Left lung (tissue), 10 donors: Measurements from ENCODE around the gene EXOC4. TPM values are rescaled to one million over a fixed set of nuclear protein-coding genes. Genes with fewer than 3 reads are reported as not detected.

Experiments
- ATAC-seq: fragments of 200-7000 bp; cut with Tn5 transposase; one replicate; pipeline ENCODE4 v1.9.1; 2020; ENCODE audit warnings: moderate library complexity
- DNase-seq, 4 donors: peaks; one replicate each; pipeline ENCODE4 v3.0.0-alpha.2; 2013 to 2020
- H3K27ac ChIP-seq, 2 donors: fragments of 200-600 bp; sonication (generic) in 1 of 2; one replicate each; pipeline versions ENCODE4 v1.5.0 to v1.8.0; 2020 to 2021
- H3K27me3 ChIP-seq, 2 donors: fragments of 200-600 bp; sonication (generic) in 1 of 2; one replicate each; pipeline versions ENCODE4 v1.5.0 to v1.8.0; 2020 to 2021
- H3K36me3 ChIP-seq, 2 donors: fragments of 200-600 bp; sonication (generic) in 1 of 2; one replicate each; pipeline versions ENCODE4 v1.5.0 to v1.8.0; 2020 to 2021
- H3K4me1 ChIP-seq, 2 donors: fragments of 200-600 bp; one replicate each; pipeline ENCODE4 v1.8.0; 2021
- H3K4me3 ChIP-seq, 2 donors: fragments of 200-600 bp; sonication (generic) in 1 of 2; one replicate each; pipeline versions ENCODE4 v1.5.0 to v1.8.0; 2020 to 2021; ENCODE audit warnings: mild to moderate bottlenecking in 1 of 2
- H3K9me3 ChIP-seq, 2 donors: fragments of 200-600 bp; sonication (generic) in 1 of 2; one replicate each; pipeline versions ENCODE4 v1.5.0 to v1.8.0; 2020 to 2021
- CTCF ChIP-seq, 2 donors: fragments of 200-600 bp; sonication (generic) in 1 of 2; IDR thresholded peaks; one replicate each; pipeline versions ENCODE4 v1.5.0 to v1.8.0; 2021; ENCODE audit warnings: antibody characterized with exemption in 2 of 2
- intact Hi-C, 2 donors: fragments of 100-400 bp; cut with DNase I; formaldehyde crosslinking; loops; one replicate each; pipeline versions ENCODE4 v1.11.2 to v1.14.2; 2022
- polyA plus RNA-seq, 6 donors: library from polyadenylated mRNA; unstranded; fragments of 120-200 nt; gene quantifications; one replicate each; pipeline ENCODE4 v1.2.1, GENCODE V29; 2013; ENCODE audit not compliant: insufficient read length in 6 of 6
- total RNA-seq, 2 donors: library from RNA; stranded (reverse); fragmentation: NEBNext Ultra II Directional; extraction: Animal tissue kit (Norgen Biotek cat#: 25700); gene quantifications; one replicate each; pipeline ENCODE4 v1.2.1, GENCODE V29; 2021
- donor health status: DM: no; HTN: yes; CAD: no.
- donor health status: DM: no; HTN: no; CAD: no.

The EXOC4 gene
- total and polyA plus RNA-seq, 8 donors, result 52.5 to 79.4 (median 65.9) TPM

GRCh38 chr7:134016223-134016941 is 763.5 kb downstream of the EXOC4 start:
- ATAC-seq (peak; percentile 68), DNase-seq (peak in 2 of 4 donors; percentile 50 to 65)
- Histone ChIP-seq H3K4me1 (no peaks in the 10 kb centered on the region), H3K36me3 (no peaks in the 10 kb centered on the region), H3K9me3 (no peaks in the 10 kb centered on the region), H3K4me3 (no peak overlapping the region), H3K27me3 (no peaks in the 10 kb centered on the region), H3K27ac (no peak overlapping the region)
- peak; percentile 32 to 48 for TF ChIP-seq CTCF (IDR thresholded peaks at IDR 0.05)
- intact Hi-C loops, result no loop called here

GRCh38 chr7:134016942-134017303 is 764.0 kb downstream of the EXOC4 start:
- Histone ChIP-seq H3K4me1 (no peaks in the 10 kb centered on the region), H3K27me3 (no peaks in the 10 kb centered on the region), H3K4me3 (no peak overlapping the region), H3K9me3 (no peaks in the 10 kb centered on the region), H3K36me3 (no peaks in the 10 kb centered on the region), H3K27ac (no peak overlapping the region)
- ATAC-seq (no peak), DNase-seq (no peak)
- intact Hi-C loops, result no loop called here
- no peak for TF ChIP-seq CTCF (IDR thresholded peaks at IDR 0.05)

GRCh38 chr7:134018306-134018705 is 765.4 kb downstream of the EXOC4 start:
- H3K4me3 ChIP-seq, result no peak overlapping the region
- H3K36me3 ChIP-seq, result no peaks in the 10 kb centered on the region
- TF ChIP-seq CTCF (IDR thresholded peaks at IDR 0.05), result no peak
- no peaks in the 10 kb centered on the region for H3K4me1 ChIP-seq
- no peaks in the 10 kb centered on the region for H3K27me3 ChIP-seq
- H3K9me3 ChIP-seq, result no peaks in the 10 kb centered on the region
- no peak for ATAC-seq
- H3K27ac ChIP-seq, result no peak overlapping the region
- no peak for DNase-seq
- intact Hi-C loops, result no loop called here

- DNase-seq, result no peak
- intact Hi-C loops, result no loop called here
- Histone ChIP-seq H3K9me3 (no peaks in the 10 kb centered on the region), H3K36me3 (no peaks in the 10 kb centered on the region), H3K4me3 (no peak overlapping the region), H3K27ac (no peak overlapping the region), H3K27me3 (no peaks in the 10 kb centered on the region), H3K4me1 (no peaks in the 10 kb centered on the region)
- no peak for TF ChIP-seq CTCF (IDR thresholded peaks at IDR 0.05)
- ATAC-seq, result no peak
Measured at GRCh38 chr7:134019251-134019650, 766.4 kb downstream of the EXOC4 start.

GRCh38 chr7:134021836-134022235 is 769.0 kb downstream of the EXOC4 start:
- no peak for ATAC-seq
- H3K27ac ChIP-seq, result no peak overlapping the region

More at GRCh38 chr7:134021836-134022235, 769.0 kb downstream of the EXOC4 start:
- no peak for DNase-seq
- intact Hi-C loops, result no loop called here
- Histone ChIP-seq H3K27me3 (no peaks in the 10 kb centered on the region), H3K4me3 (no peak overlapping the region), H3K9me3 (no peaks in the 10 kb centered on the region), H3K36me3 (no peaks in the 10 kb centered on the region), H3K4me1 (no peaks in the 10 kb centered on the region)
- TF ChIP-seq CTCF (IDR thresholded peaks at IDR 0.05), result no peak
